Ovary (tissue), 9 donors: Measurements from ENCODE around the gene TMEM178A. TPM values are rescaled to one million over a fixed set of nuclear protein-coding genes. Genes with fewer than 3 reads are reported as not detected.

Experiments used
- DNase-seq, 5 donors: peaks; one replicate each; pipeline ENCODE4 v3.0.0-alpha.2; 2019 to 2020
- H3K27ac ChIP-seq, 2 donors: fragments of 200-600 bp; one replicate each; pipeline versions ENCODE4 v1.5.1 to v1.8.0; 2019 to 2022
- H3K27me3 ChIP-seq: fragments of 200-600 bp; one replicate; pipeline ENCODE4 v1.8.0; 2022
- H3K36me3 ChIP-seq: fragments of 200-600 bp; sonication (generic); one replicate; pipeline ENCODE4 v1.5.1; 2019
- H3K4me1 ChIP-seq: one replicate; pipeline ENCODE4 v1.8.1; 2013; ENCODE audit warnings: mild to moderate bottlenecking, moderate library complexity; ENCODE audit not compliant: insufficient read depth
- H3K4me3 ChIP-seq: fragments of 200-600 bp; sonication (generic); one replicate; pipeline ENCODE4 v1.5.1; 2017
- H3K9me3 ChIP-seq, 2 donors: fragments of 200-600 bp in 1 of 2; sonication (generic) in 1 of 2; one replicate each; pipeline versions ENCODE4 v1.5.1 to v1.8.1; 2013 to 2019; ENCODE audit warnings: mild to moderate bottlenecking in 1 of 2, moderate library complexity in 1 of 2
- CTCF ChIP-seq, 3 donors: fragments of 450-650 bp in 2 of 3; fragments of 200-600 bp in 1 of 3; IDR thresholded peaks; one replicate each; pipeline versions ENCODE4 v1.5.1 to v1.8.0; 2016 to 2022; ENCODE audit warnings: antibody characterized with exemption in 3 of 3, mild to moderate bottlenecking in 1 of 3
- EP300 ChIP-seq: sonication (generic); formaldehyde crosslinking; IDR thresholded peaks from one replicate; pipeline ENCODE4 v1.6.1; 2017; ENCODE audit warnings: antibody characterized with exemption
- POLR2A ChIP-seq: fragments of 450-650 bp; IDR thresholded peaks from one replicate; pipeline ENCODE4 v1.6.1; 2017; ENCODE audit warnings: antibody characterized with exemption, mild to moderate bottlenecking, moderate library complexity
- WGBS, 3 donors: extraction: QIAGEN DNeasy Blood & Tissue Kit in 1 of 3; methylation state at CpG; one replicate each; pipeline versions ENCODE4 v1.1.5 to v1.1.7; 2013 to 2017; 5-methylcytosine and 5-hydroxymethylcytosine counted together
- intact Hi-C, 4 donors: fragments of 100-400 bp; cut with DNase I; formaldehyde crosslinking; loops; one replicate each; pipeline versions ENCODE4 v1.11.0 to v1.15.1; 2022 to 2023
- polyA plus RNA-seq, 2 donors: library from polyadenylated mRNA; stranded (reverse); fragments of 200-250 nt in 1 of 2; fragments of 350-450 nt in 1 of 2; fragmentation: Illumina TruSeq in 1 of 2; extraction: RNeasy Lipid Tissue Mini Kit (QIAGEN cat#74804) in 1 of 2; gene quantifications; one replicate each; pipeline ENCODE4 v1.2.3, GENCODE V29; 2013 to 2014
- total RNA-seq, 7 donors: library from RNA; depleted of rRNA in 2 of 7; stranded (reverse); fragments of >200 nt in 2 of 7; fragmentation: NEBNext Ultra II Directional in 3 of 7; extraction: Animal tissue kit (Norgen Biotek cat#: 25700) in 3 of 7; gene quantifications; one replicate each; pipeline versions ENCODE4 v1.1.0 to v1.2.4, GENCODE V29; 2016 to 2023
- donor health status: DM: no; HTN: no; CAD: no; lungs with moderate emphysema.
- donor health status: DM: no; HTN: no; CAD: no.
- donor health status: Bipolar disorder and iron deficiency.
- donor health status: DM: yes; HTN: yes; CAD: no.
- donor health status: DM: no; HTN: no; CAD: no.
- donor health status: DM: yes; HTN: yes; CAD: no.

TMEM178A gene
- total and polyA plus RNA-seq, 9 donors: 1.7 to 7.0 (median 2.6) TPM

DNA sequence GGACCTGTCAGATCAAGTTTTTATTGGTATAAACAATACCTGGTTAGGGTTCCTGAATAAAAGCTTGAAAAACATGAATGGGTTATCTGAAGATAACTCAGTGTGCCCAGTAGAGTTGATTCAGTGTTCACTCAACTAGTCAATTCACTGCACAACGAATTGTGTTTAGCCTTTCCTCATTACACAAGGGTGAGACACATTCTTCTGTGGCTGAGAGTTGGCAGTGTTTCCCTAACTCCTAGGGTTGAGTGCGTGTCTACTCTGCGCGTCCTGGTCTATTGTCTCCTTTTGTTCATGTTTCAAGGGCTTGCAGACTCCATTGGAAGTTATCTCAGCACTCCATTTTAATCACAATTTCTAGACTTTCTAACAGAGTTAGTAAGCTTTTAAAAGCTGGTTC is 32.8 kb upstream of the TMEM178A start:
- intact Hi-C loops: no loop called here
- WGBS, 3 donors: 88 to 93% (median 90%) methylated on average over 4 of the region's 4 CpGs
- Histone ChIP-seq H3K4me3 (no peak overlapping the region), H3K36me3 (no peaks in the 10 kb centered on the region), H3K27ac (no peak overlapping the region), H3K27me3 (no peaks in the 10 kb centered on the region), H3K9me3 (no peaks in the 10 kb centered on the region), H3K4me1 (no peaks in the 10 kb centered on the region)
- DNase-seq: no peak
- no peak for TF ChIP-seq CTCF (IDR thresholded peaks at IDR 0.05)
- no peak for TF ChIP-seq EP300
- no peak for TF ChIP-seq POLR2A

DNA sequence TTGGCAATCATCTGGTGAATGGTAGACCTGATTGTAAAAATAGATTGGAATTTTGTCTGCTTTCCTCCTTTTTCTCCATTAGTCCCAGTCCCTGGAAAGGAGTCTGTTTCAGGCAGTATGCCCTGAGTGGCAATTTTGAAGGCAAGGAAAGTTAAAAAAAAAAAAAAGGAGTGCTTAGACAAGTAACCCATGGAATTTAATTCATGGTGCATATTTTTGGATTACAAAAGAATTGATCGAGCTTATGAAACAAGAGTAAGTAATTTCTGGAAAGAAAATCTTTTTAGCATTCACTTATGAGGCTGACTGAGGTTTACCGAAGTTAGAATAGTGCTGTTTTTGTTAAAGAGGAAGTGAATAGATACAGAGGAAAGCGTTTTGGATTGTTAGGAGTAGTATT is 29.4 kb upstream of the TMEM178A start:
- Histone ChIP-seq H3K4me1 (no peaks in the 10 kb centered on the region), H3K4me3 (no peak overlapping the region), H3K9me3 (no peaks in the 10 kb centered on the region), H3K27me3 (no peaks in the 10 kb centered on the region), H3K36me3 (no peaks in the 10 kb centered on the region), H3K27ac (no peak overlapping the region)
- WGBS, 3 donors: 84 to 97% (median 92%) methylated on average over 3 of the region's 3 CpGs
- TF ChIP-seq POLR2A (no peak), EP300 (no peak), CTCF (IDR thresholded peaks at IDR 0.05) (no peak)
- no peak for DNase-seq
- intact Hi-C loops: no loop called here

- no peak overlapping the region for H3K27ac ChIP-seq
- H3K4me1 ChIP-seq: peaks cover 2% of the 10 kb centered on the region
- H3K9me3 ChIP-seq: no peaks in the 10 kb centered on the region
- H3K27me3 ChIP-seq: no peaks in the 10 kb centered on the region
- TF ChIP-seq CTCF (IDR thresholded peaks at IDR 0.05): no peak
- TF ChIP-seq EP300: no peak
- no peak for TF ChIP-seq POLR2A
- no peak for DNase-seq
- H3K36me3 ChIP-seq: no peaks in the 10 kb centered on the region
- no peak overlapping the region for H3K4me3 ChIP-seq
- 76 to 85% (median 80%) methylated on average over 3 of the region's 3 CpGs for WGBS, 3 donors
- intact Hi-C loops: no loop called here
These were observed 27.1 kb upstream of the TMEM178A start for GRCh38 chr2:39638581-39638980.

GRCh38 chr2:39640107-39640506 is 25.6 kb upstream of the TMEM178A start:
- 90 to 95% (median 91%) methylated on average over 2 of the region's 2 CpGs for WGBS, 3 donors
- no peak for TF ChIP-seq EP300
- no peak for TF ChIP-seq CTCF (IDR thresholded peaks at IDR 0.05)
- no peak for TF ChIP-seq POLR2A
- Histone ChIP-seq H3K4me3 (no peak overlapping the region), H3K4me1 (peaks cover 2% of the 10 kb centered on the region), H3K27me3 (no peaks in the 10 kb centered on the region), H3K9me3 (no peaks in the 10 kb centered on the region), H3K36me3 (no peaks in the 10 kb centered on the region), H3K27ac (no peak overlapping the region)
- intact Hi-C loops: no loop called here
- DNase-seq: no peak

GRCh38 chr2:39640681-39641080 is 25.0 kb upstream of the TMEM178A start:
- intact Hi-C loops: no loop called here
- H3K27me3 ChIP-seq: no peaks in the 10 kb centered on the region
- peaks cover 2% of the 10 kb centered on the region for H3K4me1 ChIP-seq
- no peak overlapping the region for H3K4me3 ChIP-seq
- H3K36me3 ChIP-seq: no peaks in the 10 kb centered on the region
- no peak for DNase-seq
- H3K27ac ChIP-seq: no peak overlapping the region
- 91 to 94% (median 94%) methylated on average over 2 of the region's 2 CpGs for WGBS, 3 donors
- TF ChIP-seq CTCF (IDR thresholded peaks at IDR 0.05) (no peak), EP300 (no peak), POLR2A (no peak)
- H3K9me3 ChIP-seq: no peaks in the 10 kb centered on the region
